HG02970 (cell line): ENCODE data around the gene VMO1.

Source experiments
- ATAC-seq: cut with Tn5 transposase; IDR thresholded peaks from one replicate; pipeline ENCODE4 v1.9.1; 2021; ENCODE audit warnings: mild to moderate bottlenecking, moderate library complexity, moderate number of reproducible peaks; ENCODE audit not compliant: unreplicated experiment, low FRiP score

VMO1 gene, protein sequence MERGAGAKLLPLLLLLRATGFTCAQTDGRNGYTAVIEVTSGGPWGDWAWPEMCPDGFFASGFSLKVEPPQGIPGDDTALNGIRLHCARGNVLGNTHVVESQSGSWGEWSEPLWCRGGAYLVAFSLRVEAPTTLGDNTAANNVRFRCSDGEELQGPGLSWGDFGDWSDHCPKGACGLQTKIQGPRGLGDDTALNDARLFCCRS

DNA sequence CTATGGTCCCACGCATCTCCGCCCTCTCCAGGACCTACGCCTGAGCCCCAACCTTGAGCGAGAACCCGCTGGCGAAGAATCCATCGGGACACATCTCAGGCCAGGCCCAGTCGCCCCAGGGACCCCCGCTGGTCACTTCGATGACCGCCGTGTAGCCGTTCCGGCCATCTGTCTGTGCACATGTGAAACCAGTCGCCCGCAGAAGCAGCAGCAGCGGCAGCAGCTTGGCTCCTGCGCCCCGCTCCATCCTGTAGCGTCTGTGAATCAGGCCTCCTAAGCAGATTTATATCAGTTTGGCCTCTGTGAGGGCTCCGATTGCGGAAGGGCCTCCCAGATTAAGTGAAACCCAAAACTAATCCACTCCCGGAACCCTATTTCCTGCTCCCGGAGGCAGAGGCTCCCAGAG lies at the start of gene VMO1:
TSS of gene VMO1 (minus strand) at position 259 of the 406 bp plus-strand sequence. CDS start at position 247, 12 bp downstream.
- ATAC-seq, result no peak

DNA sequence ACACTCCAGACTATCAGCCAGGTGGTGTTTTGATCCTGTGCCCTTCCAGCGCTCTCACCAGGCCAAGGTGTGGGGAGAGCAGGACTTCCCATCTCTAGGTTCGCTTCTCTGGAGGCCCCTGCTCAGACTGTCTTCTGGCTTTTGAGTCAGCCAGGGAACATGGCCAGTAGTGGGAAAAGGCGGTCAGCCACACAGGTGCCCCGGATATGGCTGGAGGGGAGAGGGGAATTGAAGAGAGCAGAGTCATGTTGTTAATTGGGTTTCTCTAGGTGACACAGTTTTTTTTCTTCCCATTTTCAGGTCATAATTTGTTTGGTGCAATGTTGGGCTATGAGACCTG lies 48.5 kb upstream of the VMO1 start:
- no peak for ATAC-seq

DNA sequence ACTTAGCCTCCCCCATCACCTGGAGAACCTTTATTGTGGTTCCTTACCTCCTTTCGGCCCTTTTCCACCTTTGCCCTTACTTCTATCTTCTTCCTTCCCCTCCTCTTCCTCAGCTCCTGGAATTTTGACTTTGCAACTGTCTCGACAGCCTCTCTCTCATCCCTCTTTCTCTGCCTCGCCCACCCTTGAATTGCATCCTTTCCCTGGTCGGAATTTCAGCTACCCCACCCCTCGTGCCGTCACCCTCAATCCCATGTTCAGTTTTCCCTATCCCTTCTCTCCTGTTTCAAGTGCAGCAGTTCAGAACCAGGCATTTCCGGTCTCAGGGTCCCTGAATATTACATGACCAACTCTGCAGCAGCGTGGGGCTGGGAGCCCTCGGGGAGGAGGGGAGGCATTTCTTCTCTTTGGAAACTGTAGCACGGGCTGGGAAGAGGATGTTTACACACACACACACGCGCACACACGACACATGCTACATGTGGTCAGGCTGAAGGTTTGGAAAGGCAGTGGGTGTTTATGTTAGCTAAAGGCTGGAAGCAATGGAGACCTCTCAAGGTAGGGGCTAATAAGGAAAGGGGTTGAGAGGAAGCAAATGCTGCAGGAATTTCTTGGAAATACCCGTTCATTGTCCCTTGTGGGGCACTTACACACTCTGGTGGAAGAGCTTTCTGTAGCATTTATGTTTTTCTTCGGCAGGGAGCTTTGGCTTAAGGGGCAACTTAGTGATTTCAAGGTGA lies 47.9 kb upstream of the VMO1 start:
- ATAC-seq, result no peak

DNA sequence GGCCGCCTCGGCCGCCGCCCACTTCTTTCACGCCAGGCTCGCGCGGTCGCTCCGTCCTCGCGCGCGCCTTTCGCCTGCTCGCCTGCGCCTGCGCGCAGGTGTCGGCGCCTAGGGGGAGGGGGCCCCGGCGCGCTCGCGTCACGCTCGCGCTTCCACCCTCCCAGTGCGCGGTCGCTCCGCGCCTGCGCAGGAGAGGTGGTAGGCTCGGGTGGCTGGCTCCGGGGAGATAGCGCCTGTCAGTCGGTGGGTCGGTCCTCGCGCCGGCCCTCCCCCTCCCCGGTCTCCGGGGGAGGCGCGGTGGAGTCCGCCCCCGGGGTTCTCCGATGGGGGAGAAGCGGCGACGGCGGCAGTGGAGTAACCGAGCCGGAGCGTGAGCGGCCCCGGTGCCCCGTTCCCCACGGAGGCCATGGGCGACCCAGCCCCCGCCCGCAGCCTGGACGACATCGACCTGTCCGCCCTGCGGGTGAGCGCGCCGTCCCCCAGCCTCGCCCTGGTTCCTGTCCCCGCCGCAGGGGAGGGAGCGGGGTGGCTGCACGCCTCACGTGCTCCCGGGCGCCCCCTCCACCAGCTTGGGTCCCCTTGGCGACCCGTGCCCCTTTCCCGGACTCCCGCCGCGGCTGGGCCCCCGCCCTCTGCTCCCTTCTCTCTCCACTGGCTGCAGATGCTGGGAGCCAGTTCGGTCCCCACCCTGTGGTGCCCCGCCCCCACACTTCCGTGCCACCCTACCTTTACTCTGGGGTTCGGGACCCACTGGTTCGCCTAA lies 47.2 kb upstream of the VMO1 start, which contains the start of gene MINK1:
TSS of gene MINK1 (plus strand) at position 163 of the 763 bp plus-strand sequence. CDS start at position 407, 244 bp downstream.
- ATAC-seq, result peak; percentile 90

DNA sequence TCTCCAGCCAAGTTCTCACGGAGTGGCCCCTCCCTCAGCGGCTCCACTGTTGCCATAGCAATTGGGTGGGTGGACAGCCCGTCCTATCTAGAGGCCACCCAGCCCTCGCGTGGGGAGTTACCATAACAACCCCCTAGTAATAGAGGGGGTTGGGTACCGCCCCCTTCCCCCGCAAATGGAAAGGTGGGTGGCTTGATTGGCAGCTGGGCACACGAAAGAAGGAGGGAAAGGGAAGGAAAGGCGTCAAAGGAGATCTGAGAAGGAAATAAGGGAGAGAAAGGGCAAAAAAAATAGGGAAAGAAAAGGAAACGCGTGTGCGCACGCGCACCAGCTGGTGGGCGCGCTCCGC lies 46.6 kb upstream of the VMO1 start:
- ATAC-seq, result peak; percentile 20

DNA sequence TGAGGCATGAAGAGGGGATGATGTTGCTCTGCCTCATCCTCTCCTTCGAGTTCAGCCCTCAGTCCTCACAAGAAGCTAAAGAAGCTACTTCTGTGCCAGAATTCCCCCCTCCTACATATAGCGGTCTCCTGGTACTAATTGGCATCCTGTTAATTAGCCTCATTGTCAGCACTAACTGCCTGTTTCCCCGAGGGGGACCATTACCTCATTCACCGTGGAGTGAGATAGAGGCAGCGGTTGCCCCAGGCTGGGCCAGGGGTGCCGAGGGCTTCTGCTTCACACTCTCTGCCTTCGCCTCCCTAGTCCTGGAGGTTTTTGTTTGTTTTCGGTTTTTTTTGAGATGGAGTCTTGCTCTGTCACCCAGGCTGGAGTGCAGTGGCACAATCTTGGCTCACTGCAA lies 41.2 kb upstream of the VMO1 start:
- ATAC-seq, result no peak

DNA sequence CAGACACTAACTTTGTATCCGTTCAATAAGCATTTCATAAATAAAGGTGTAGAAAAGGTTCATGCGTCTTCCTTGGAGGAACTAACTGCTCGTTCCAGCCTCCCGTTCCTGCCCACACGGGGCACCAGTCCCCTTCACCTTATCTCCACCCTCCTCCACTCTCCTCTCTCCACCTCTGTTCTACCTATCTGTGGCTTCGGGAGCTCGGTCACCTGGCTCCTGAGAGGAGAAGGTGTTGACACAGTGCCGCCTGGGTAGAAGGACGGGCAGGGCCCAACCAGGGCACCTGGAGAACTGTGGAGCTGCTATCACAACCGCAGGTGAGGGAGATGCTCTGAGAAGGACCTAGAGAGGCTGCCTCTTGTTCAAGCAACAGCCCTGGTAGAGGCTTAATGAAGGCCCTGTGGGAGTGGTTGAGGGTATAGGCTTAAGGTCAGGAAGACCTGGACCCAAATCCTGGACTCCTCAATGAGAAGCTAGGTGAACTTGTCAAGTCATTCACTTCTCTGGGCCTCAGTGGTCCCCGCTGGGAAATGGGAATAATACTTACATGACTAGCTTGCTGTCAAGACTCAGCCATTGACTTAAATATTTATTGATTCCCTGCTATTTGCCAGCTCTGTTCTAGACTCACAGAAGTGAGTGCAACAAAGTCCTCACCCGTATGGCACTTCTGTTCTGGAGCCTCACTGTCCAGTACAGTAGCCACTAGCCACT lies 37.4 kb upstream of the VMO1 start:
- ATAC-seq, result no peak

DNA sequence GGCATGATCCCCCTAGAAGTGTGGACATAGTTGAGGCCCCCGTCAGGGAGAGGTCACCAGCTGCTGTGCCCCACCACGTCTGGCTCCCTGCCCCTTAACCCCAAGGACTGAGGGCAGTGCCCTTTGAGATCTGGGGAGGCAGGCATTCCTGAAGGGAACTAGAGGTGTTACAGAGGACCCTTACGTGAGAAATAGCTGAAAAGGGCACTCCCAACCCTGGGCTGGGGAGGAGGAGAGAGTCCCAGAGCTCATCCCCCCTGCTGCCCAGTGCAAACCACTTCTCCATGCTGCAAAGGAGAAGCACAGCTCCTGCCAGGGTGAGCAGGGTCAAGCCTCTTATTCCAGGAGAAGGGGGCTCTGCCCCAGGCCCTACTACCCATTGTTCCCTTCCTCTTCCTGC lies 36.7 kb upstream of the VMO1 start:
- ATAC-seq, result no peak

DNA sequence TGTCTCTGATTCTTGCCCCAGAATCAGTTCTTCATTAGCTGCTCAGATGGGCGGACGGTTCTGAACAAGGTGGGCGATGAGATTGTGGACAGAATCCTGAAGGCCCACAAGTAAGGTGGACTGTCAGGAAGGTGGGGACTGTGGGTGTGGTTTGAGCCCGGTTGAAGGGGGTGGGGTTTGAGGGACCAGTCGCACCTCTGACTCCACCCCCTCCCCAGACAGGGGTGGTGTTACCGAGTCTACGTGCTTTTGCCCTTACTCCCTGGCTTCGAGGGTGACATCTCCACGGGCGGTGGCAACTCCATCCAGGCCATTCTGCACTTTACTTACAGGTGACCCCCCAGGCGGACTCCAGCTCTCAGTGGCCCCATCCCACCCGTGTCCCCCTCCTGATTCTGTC lies 32.1 kb upstream of the VMO1 start:
- ATAC-seq, result no peak

DNA sequence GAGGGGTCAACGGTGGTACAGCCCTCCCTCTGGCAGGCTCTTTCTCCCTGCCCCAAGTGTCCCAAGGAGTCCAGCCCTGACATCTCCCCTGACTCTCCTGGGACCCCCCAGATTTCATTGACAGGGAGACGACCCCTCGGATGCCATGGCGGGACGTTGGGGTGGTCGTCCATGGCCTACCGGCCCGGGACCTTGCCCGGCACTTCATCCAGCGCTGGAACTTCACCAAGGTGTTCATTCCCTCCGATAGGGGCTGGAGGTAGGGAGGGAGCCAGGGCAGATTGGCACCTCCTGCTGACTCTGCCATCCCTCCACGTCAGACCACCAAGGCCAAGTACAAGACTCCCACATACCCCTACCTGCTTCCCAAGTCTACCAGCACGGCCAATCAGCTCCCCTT lies 30.7 kb upstream of the VMO1 start:
- ATAC-seq, result no peak

DNA sequence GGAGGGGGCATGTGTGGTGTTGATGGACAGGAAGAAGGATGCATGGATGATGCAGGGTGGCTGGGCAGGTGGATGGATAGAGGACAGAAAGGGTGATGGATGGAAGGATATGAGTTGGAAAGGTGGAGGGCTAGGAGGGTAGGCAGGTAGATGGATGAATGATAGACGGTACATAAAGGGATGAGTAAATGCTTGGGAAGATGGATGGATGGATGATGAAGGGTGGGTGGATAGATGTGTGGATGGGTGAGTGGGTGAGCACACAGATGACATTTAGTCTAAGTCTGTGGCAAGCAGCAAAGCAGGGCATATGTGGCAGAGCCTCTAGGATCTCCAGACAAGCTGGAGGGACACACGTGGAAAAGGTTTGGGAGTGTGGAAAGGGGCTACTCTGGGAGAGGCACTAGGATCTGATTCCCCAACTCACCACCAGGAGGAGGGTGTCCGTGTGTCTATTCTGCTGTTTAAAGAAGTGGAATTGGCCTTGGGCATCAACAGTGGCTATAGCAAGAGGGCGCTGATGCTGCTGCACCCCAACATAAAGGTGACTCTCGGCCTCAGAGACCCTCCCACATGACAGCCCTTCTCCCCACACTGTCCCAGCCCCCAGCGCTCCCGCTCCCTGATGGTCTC lies 29.0 kb upstream of the VMO1 start:
- no peak for ATAC-seq

DNA sequence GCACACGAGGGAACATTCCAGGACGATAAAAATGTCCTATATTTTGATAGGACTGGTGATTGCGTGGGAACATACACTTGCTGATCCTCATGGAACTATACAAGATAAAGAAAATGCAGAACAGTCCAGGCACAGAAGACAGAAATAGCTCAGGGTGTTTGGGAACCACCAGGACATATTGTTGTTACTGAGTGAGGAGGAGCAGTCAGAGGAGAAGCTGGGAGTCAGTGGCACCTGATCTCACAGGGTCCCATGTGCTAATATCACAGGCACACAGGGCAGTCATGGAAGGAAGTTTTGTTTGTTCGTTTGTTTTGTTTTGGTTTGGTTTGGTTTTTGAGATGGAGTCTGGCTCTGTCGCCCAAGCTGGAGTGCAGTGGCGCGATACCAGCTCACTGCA lies 26.5 kb upstream of the VMO1 start:
- no peak for ATAC-seq

DNA sequence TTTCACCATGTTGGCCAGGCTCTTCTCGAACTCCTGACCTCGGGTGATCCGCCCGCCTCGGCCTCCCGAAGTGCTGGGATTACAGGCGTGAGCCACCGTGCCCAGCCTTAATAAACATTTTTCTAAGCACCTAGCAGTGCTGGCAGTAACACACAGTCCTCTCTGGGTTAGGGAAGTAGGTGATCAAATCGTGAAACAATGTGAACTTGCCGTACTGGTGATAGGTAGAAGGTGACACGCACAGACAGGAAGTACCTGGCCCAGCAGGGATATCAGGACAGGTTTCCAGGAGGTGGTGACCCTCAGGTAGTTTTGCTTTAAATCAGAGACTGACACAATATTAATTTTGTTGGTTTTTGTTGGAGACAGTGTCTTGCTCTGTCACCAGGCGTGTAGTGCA lies 25.3 kb upstream of the VMO1 start:
- no peak for ATAC-seq

DNA sequence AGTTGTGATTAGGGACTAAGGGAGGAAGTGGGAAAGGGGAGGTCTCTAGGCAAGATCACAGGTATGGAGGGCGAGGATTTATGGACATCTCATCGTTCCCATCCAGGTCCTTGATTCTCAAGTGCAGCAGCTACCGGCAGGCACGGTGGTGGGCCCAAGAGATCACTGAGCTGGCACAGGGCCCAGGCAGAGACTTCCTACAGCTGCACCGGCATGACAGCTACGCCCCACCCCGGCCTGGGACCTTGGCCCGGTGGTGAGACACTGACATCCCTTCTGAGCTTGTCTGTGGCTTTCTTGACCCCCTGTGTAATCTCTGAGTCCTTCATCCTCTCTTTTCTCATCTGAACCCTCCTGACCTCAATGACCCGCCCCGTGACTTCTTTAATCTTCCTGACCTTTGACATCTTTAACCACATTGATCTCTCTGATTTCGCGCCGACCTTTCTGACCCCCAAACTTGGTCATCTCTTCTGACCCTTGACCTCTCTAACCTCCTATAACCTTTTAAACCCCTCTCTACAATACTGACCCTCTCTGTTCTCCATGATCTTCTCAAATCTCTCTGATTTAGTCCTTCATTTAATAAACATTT lies 24.6 kb upstream of the VMO1 start:
- ATAC-seq, result no peak

DNA sequence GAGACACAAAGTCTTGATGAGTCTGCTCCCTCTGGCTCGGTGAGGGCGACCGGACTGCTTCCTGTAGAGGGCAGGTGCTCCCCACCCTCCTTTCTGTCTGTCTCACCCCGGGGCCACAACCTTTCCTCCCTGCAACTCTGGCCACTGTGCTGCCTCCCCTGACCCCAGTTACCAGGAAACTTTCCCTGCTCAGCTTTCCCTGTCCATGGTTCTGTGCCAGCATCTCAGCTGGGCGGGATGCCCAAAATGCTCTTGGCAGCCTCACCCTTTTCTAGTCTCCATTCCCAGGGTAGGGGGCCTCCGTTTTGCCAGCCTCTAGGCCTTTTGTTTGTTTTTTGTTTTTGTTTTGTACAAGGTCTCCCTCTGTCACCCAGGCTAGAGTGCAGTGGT lies 22.2 kb upstream of the VMO1 start:
- ATAC-seq, result no peak

DNA sequence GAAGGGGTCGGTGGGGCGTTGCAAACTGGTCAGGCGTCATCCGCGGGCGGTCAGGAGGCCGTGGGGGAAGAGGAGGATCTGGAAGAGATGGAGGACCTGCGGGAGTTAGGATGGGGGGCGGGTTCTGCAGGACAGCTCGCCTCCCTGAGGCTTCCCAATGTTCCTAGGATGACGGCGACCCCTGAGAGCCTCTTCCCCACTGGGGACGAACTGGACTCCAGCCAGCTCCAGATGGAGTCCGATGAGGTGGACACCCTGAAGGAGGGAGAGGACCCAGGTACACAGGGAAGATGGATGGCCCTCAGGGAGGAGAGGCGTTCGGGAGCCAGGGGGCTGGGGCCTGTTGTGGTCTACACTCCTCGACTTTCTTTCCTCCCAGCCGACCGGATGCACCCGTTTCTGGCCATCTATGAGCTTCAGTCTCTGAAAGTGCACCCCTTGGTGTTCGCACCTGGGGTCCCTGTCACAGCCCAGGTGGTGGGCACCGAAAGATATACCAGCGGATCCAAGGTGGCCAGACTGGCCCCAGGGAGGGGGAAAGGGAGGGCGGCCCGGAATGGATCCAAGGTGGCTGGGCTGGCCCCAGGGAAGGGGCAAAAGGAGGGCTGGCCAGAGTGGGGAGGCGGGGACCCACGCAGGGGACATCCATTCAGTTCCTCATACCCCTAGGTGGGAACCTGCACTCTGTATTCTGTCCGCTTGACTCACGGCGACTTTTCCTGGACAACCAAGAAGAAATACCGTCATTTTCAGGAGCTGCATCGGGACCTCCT lies 21.6 kb upstream of the VMO1 start:
- no peak for ATAC-seq

DNA sequence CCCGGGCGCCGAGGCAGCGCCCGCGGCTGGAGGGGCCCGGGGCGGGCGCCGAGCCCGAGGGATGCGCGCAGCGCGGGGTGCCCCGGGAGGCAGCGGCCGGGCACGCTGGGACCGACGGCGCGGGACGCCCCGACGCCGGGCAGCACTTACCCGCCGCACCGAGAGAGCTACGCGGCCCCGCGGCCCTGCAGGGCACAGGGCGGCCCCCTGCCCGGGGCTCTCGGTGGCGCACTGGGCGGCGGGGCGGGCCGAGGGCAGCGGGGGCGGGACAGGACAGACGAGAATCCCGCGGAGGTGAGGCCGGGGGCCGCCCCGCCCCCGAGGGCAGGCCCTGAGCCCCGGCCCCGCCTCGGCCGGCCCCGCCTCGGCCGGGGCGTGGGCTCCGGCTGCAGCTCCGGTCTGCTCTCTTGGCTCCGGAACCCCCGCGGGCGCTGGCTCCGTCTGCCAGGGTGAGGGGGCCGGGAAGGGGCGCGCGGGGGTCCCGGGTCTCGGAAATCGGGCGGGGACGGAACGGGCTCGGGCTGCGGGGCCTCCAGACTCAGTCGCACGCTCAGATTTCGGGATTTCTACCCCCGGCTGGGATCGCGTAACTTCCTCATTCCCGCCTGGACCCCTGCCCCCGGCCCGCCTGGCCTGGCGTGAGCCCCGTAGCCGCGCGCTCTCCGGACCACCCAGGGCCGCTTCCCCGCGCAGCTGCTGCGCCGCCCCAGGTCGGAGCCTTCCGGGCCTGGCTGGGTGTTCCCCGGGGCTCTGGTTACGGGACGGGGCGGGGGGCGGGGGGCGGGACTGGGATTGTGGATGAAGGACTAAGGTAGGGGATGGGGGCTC lies 20.8 kb upstream of the VMO1 start, which contains the start of gene PLD2:
TSS of gene PLD2 (plus strand) at position 376 of the 828 bp plus-strand sequence. CDS start 621 bp downstream, outside the sequence.
- ATAC-seq, result peak; percentile 92

DNA sequence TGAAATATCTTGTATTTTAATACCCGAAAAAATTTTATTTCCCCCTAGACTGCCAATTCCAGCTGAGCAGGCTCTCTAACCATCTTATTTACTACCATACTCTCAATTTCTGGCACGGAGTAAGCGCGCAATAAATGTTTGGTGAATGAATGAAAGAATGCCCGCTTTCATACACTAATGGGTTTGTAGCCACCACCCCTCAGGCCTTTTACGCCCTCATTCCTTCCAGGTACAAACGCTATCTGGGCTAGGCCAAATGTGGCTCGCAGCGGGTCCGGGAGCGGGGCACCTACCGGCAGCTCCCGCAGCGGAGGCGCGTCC lies 20.3 kb upstream of the VMO1 start:
- ATAC-seq, result no peak

DNA sequence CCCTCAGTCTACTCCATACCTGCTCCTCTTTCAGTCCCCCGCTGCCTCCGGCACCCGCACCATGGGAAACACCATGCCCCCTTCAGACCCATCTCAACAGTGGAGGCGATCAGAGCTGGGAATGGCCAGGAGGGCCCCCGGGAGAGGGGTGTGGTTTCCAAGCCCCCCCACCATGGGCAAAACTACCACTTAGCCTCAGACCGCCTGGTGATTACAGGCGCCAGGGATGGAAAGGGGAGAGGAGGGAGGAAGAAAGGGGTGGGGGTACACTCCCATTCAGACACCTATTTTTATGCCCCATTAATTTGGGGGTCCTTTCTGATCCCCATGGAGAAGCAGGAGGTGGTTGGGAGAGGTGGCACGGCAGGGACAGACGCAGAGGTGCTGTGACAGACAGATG lies 16.1 kb upstream of the VMO1 start, which contains the start of gene C17orf114:
TSS of gene C17orf114 (minus strand) at position 101 of the 400 bp plus-strand sequence.
- no peak for ATAC-seq
